Fibroblast of skin of abdomen (primary cell): Measurements from ENCODE around the gene PPARD.
"Not testable (repeated sequence)": the region's sequence is repeated elsewhere in the genome, so short reads cannot be mapped to it uniquely, and the experiment has no call there.

Experiments used
- DNase-seq: peaks from one replicate; pipeline ENCODE4 v3.0.0-alpha.2; 2013

PPARD gene

GRCh38 chr6:35312076-35312800 is 30.1 kb upstream of the PPARD start:
- DNase-seq: no peak

- no peak for DNase-seq
These were observed 29.6 kb upstream of the PPARD start for GRCh38 chr6:35312807-35313206.

- no peak for DNase-seq
These were observed 24.7 kb upstream of the PPARD start for GRCh38 chr6:35317483-35318195.

GRCh38 chr6:35318196-35319171 is 23.9 kb upstream of the PPARD start:
- peak; percentile 83 for DNase-seq

- DNase-seq: no peak
These were observed 22.9 kb upstream of the PPARD start for GRCh38 chr6:35319346-35320030.

- no peak for DNase-seq
These were observed 22.3 kb upstream of the PPARD start for GRCh38 chr6:35320031-35320410.

GRCh38 chr6:35321091-35321490 is 21.3 kb upstream of the PPARD start:
- no peak for DNase-seq

GRCh38 chr6:35327349-35328027 is 14.9 kb upstream of the PPARD start:
- peak; percentile 52 for DNase-seq

GRCh38 chr6:35328108-35328723 is 14.1 kb upstream of the PPARD start:
- no peak for DNase-seq

GRCh38 chr6:35328965-35329364 is 13.4 kb upstream of the PPARD start:
- not testable (repeated sequence) for DNase-seq

- DNase-seq: no peak
These were observed 11.7 kb upstream of the PPARD start for GRCh38 chr6:35330541-35331119.

GRCh38 chr6:35332074-35332887 is 10.1 kb upstream of the PPARD start:
- DNase-seq: not testable (repeated sequence)

GRCh38 chr6:35341557-35341956 is 801 bp upstream of the PPARD start:
- no peak for DNase-seq

- no peak for DNase-seq
These were observed 905 bp downstream of the PPARD start for GRCh38 chr6:35343092-35343834.

GRCh38 chr6:35343835-35344550 is 1.6 kb downstream of the PPARD start:
- no peak for DNase-seq

GRCh38 chr6:35351422-35351821 is 9.1 kb downstream of the PPARD start:
- no peak for DNase-seq

- no peak for DNase-seq
These were observed 10.4 kb downstream of the PPARD start for GRCh38 chr6:35352735-35353134.

GRCh38 chr6:35354361-35355135 is 12.2 kb downstream of the PPARD start:
- no peak for DNase-seq
